Activated CD4-positive, CD25-positive, alpha-beta regulatory T cell treated with anti-CD3 and anti-CD28 coated beads, Interleukin-2, amount 50 U/mL, for 16 hours (primary cell): Measurements from ENCODE around the gene MAP7D2.

Experiments
- DNase-seq: peaks from one replicate; pipeline ENCODE4 v3.0.0-alpha.2; 2020; ENCODE audit warnings: low read depth, low spot score

Gene MAP7D2

GRCh38 chrX:20112022-20112774 lies 4.5 kb downstream of the MAP7D2 start:
- no peak for DNase-seq

- no peak for DNase-seq
Measured at GRCh38 chrX:20111271-20111670, 5.4 kb downstream of the MAP7D2 start.

- DNase-seq, result no peak
Measured at GRCh38 chrX:20101934-20102581, 14.6 kb downstream of the MAP7D2 start.

DNA sequence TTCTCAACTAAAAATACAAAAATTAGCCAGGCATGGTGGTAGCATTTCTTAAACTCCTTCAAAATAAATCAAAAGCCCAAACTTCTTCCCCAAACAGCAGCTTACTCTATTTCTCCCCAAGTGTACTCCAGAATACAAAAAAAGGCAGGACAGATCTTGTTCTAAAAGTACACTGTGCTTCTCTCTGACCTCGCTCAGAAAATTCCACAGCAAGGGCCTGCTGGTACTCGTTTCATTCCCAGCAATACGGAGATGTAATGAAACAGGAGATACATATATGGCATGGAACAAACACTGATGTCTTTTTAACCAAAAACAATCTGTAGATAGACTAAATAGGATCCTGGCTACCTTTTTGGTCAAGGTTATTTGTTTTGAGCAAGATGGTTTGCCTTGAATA lies 25.2 kb downstream of the MAP7D2 start:
- DNase-seq, result no peak

GRCh38 chrX:20089845-20090244 lies 26.9 kb downstream of the MAP7D2 start:
- no peak for DNase-seq

- no peak for DNase-seq
Measured at GRCh38 chrX:20080277-20080676, 36.4 kb downstream of the MAP7D2 start.

GRCh38 chrX:20071511-20072079 lies 45.1 kb downstream of the MAP7D2 start:
- no peak for DNase-seq

DNA sequence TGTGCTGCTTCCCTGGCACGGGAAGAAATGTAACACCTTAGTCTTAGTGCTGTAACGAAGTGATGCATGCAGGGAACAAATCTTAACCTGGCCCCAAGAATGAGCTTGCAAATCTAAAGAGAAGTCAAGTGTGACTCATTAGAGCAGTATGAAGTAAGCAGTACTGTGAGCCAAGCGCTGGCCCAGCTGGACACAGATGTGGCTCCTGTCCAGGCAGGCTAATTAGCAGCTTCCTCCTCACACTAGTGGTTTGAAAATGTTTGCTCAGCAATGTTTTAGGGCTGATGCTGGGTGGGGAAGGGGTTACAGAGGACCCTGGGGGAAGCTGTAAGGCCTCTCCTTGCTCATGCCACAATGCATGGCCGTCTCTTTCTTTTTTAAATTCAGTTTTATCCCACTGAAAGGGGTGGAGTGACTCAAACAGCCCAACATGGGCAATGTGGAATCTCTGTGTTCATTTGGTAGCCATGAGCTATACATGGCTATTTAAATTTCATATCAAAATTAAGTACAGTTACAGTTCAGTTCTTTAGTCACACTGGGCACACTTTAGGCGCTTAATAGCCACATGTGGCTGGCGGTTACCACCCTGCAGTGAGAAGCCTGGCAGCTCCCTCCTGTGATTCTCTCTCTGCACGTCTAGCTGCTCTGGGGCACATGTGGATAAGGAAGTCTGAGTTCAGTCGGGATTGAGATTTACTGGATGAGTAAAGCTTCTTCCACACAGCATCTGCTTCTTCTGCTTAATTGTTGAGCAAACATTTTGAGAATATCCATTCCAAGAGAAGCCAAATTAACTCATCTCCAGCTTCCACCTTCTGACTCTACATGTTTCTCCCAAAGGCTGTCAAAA lies 48.8 kb downstream of the MAP7D2 start:
- DNase-seq, result no peak

DNA sequence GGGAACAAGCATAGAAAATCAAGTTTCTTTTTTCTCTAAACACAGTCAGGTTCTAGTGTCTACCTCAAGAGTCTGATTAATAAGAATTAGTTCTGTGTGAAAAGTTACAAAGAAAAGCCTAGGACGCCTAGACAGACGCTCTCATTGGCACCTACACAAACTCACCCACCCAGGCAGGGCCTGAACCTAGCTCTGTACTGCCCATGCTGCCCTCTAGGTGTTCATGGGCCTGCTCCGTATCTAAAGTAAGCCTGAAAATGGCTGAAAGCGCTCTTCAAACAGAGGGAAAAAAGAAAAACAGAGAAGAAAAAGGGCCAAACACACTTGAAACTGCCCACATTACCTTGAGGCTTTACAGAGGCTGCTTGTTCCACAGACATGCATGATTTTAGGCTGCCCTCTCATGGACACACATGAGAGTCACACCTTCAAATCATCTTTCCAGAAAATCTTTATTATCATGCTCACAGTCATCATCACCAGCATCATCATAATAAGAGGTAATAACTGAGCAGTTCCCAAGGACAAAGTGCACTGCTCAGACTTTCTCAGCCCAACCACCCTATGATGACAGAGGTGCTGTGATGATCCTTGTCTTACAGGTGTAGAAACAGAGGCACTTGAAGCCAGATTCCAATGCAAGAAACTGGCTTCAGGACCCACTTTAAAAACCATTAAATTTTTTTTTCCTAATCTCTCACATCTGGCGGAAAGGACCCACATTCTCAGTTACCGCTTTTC lies 49.6 kb downstream of the MAP7D2 start:
- DNase-seq, result no peak

- no peak for DNase-seq
Measured at GRCh38 chrX:20063716-20064351, 52.9 kb downstream of the MAP7D2 start.

DNA sequence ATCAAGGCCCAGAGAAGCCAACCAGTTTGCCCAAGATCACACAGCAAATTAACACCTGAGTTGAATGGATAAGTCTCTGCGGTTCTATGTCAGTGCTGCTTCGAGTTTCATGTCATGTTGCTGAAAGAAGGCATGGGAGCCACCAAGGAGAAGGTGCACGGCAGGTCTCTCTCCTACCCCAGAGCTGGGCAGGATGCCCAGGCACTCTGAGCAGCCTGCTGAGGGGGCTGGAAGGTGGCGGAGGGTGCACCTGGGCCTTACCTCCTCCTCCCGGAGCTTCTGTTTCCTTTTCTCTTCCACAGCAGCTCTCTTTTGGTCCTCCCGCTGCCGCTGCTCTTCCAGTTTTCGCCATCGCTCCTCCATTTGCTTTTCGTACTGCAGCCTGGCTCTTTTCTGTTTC lies 53.6 kb downstream of the MAP7D2 start:
- DNase-seq, result no peak

- no peak for DNase-seq
Measured at GRCh38 chrX:20061855-20062254, 54.9 kb downstream of the MAP7D2 start.

DNA sequence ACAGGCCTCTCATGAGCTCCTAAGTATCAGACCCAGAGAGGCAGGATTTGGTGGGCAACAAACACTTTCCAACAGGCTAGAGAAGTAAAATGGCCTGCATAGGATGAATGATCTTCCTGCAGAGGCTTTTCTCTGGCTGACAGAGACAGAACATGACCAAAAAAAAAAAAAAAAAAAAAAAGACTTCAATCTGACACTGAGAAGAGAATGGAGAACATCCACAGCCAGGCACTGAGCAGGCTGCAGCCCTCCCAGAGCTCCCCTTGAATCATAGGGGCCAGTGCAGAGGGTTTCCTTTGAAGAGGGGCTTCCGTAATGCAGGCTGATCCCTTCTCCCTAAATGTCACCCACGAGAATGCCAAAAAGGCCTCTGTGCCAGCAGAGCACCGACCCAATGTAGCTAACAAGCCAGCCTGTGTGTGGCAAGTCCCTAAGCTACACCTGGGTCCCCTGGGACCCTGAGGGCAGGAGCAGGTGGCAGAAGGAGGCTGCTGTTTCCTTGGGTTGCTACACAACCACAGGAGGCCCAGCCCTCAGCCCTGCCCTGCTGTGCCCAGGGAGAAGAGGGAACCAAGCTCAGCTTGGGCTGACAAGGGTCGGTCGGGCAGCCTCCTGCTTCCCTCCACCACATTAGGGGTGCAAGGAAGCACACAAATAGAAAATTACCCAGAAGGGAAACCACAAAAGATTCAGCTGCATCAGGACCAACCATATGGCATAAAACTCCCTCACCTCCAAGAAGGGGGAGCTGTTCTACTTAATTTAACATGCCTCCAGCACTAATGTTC lies 55.6 kb downstream of the MAP7D2 start:
- DNase-seq, result no peak

DNA sequence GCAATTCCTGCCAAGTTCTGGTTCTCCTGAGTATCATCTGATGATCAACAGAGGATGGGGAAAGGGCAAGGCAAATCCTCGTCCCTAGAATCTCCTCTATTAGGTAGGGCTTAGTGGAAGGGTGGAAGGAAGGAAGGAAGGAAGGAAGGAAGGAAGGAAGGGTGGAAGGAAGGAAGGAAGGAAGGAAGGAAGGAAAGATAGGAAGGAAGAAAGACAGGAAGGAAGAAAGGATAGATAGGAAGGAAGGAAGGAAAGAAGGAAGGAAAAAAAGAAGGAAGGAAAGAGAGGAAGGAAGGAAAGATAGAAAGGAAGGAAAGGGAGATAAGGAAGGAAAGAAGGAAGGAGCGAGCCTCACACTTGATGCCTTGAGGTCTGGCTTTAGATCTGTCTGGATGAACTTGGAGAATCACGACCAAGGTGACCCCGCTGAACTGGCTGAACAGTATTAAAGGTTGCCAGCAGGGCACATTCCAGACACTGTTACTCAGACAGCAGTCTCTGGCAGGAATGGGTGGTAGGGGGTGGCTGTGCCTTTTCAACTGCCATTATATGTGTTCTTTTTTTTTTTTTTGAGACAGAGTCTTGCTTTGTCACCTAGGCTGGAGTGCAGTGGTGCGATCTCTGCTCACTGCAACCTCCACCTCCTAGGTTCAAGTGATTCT lies 57.1 kb downstream of the MAP7D2 start:
- DNase-seq, result no peak

DNA sequence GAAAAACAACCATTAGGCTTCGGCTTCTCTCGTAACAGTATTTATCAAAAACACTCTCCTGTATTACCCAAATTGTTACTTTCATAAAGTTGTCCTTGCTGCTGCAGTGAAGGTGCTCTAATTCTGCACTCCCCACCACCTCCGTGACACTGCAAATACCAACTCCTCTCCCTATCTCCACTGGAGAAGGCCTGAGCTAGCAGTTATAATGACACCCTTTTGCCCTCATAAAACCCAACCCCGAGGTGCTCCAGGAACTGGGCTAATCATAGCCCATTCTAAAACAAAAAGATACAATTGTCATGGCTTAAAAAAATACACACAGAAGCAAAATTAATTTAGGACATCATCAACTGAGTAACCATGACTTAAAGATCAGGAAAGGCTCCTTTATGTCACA lies 59.2 kb downstream of the MAP7D2 start:
- DNase-seq, result no peak

GRCh38 chrX:20056704-20057103 lies 60.0 kb downstream of the MAP7D2 start:
- no peak for DNase-seq

GRCh38 chrX:20053537-20053936 lies 63.2 kb downstream of the MAP7D2 start:
- no peak for DNase-seq

DNA sequence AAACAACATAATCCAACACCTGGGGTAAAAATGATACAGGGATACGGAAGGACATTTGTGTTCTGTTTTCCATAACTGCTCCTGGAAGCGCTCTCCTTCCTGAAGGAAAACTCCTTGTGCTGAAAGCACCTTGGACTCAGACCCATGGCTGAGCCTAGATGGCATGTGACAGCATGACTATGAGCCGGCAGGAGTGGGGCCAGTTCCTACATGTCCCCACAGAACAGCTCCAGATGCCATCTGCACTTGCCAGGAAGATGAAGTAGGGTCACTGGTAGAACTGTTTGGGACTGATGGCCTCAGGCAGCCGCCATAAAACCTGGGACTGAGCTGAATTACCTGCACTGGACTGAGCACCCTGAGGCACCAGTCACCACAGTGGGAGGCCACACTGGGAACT lies 69.8 kb downstream of the MAP7D2 start:
- no peak for DNase-seq

DNA sequence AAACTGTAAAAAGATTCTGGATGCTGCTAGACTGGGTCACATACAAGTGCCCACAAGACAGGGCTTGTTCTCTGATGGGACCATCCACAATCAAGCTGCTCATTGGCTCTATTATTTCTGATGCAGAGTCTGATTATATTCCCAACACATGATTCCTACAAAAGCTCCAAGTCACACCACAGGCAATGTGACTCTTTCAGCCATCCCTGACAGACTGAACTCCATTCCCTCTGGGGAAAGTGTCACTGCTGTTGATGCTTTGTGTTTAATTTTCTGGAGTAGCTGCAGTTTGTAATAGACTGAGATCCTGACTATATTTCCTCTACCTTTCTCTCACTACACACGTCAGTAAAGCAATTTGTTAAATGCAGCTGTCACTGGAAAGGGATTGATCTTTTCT lies 70.5 kb downstream of the MAP7D2 start:
- no peak for DNase-seq

GRCh38 chrX:20042221-20042620 lies 74.5 kb downstream of the MAP7D2 start:
- DNase-seq, result no peak
